K562 (cell line): Measurements from ENCODE around the gene RPRD1B. TPM values are rescaled to one million over a fixed set of nuclear protein-coding genes. Genes with fewer than 3 reads are reported as not detected.

Experiments
- ATAC-seq: fragments of 200-7000 bp; cut with Tn5 transposase; 3 replicates; pipeline ENCODE4 v1.9.1; 2020; ENCODE audit warnings: moderate library complexity
- BruUV-seq: library from RNA; stranded (reverse); fragments of 400-500 nt; replicated peaks from 2 replicates; lab custom pipeline; 2021; lab: Mats Ljungman, UMichigan
- CTCF ChIA-PET: fragments of 300-600 bp; formaldehyde crosslinking; extraction: SDS; loops from one replicate; lab custom pipeline; 2021; ENCODE audit warnings: low intra/inter-chr PET ratio; lab: Yijun Ruan, JAX
- POLR2A ChIA-PET: fragments of 300-600, 350-650 bp; sonication (Branson Sonifier 250); formaldehyde crosslinking; extraction: SDS; loops from one replicate; lab custom pipeline; 2021; ENCODE audit warnings: antibody characterized with exemption, inconsistent platforms; lab: Yijun Ruan, JAX
- DNase-seq, 4 experiments: peaks; one replicate each; pipeline versions ENCODE4 v3.0.0 to v3.0.0-alpha.2; 2011 to 2018; ENCODE audit warnings: low spot score in 3 of 4, mixed read lengths in 3 of 4; ENCODE audit errors: extremely low read depth in 1 of 4
- FAIRE-seq: peaks from 2 replicates; lab custom pipeline; 2011; peaks lifted over from hg19 to GRCh38; lab: Jason Lieb, UNC
- H2AFZ ChIP-seq: 2 replicates; pipeline ENCODE4 v1.6.0; 2011; ENCODE audit warnings: low read depth, low read length, control low read depth, inconsistent platforms
- H3K27ac ChIP-seq: fragments of 200-600 bp; 3 replicates; pipeline ENCODE4 v1.8.0; 2011; ENCODE audit warnings: low read depth, mild to moderate bottlenecking, control low read depth, inconsistent platforms, low read length, moderate library complexity, mixed read lengths; ENCODE audit errors: extremely low read depth
- H3K27me3 ChIP-seq, 2 experiments: fragments of 300-600 bp in 1 of 2; 2 replicates in 1 of 2; 3 replicates in 1 of 2; pipeline versions ENCODE4 v1.6.0 to v1.8.0; 2011; ENCODE audit warnings: inconsistent platforms in 2 of 2, low read length in 2 of 2, mild to moderate bottlenecking in 1 of 2, mixed read lengths in 1 of 2, moderate library complexity in 1 of 2; ENCODE audit not compliant: control insufficient read depth in 2 of 2, insufficient read depth in 2 of 2
- H3K36me3 ChIP-seq: fragments of 300-600 bp; 3 replicates; pipeline ENCODE4 v1.8.0; 2011; ENCODE audit warnings: mild to moderate bottlenecking, low read length, inconsistent platforms; ENCODE audit not compliant: control insufficient read depth, insufficient read depth
- H3K4me1 ChIP-seq, 2 experiments: fragments of 200-600 bp in 1 of 2; replicated peaks in 1 of 2; 2 replicates in 1 of 2; 3 replicates in 1 of 2; pipeline versions ENCODE4 v1.5.1 to v1.8.0; 2011; ENCODE audit warnings: inconsistent platforms in 2 of 2, low read length in 2 of 2, mild to moderate bottlenecking in 1 of 2, mixed read lengths in 1 of 2, moderate library complexity in 1 of 2; ENCODE audit not compliant: control insufficient read depth in 2 of 2, insufficient read depth in 2 of 2
- H3K4me2 ChIP-seq: 2 replicates; pipeline ENCODE4 v1.6.1; 2011; ENCODE audit warnings: low read length, control low read depth, inconsistent platforms, mixed read lengths; ENCODE audit not compliant: insufficient read depth
- H3K4me3 ChIP-seq: fragments of 200-600 bp; sonication (generic), shearing (Covaris generic); 2 replicates; pipeline ENCODE4 v1.5.1; 2016; ENCODE audit warnings: control low read depth, inconsistent platforms
- H3K79me2 ChIP-seq: fragments of 200-600 bp; 3 replicates; pipeline ENCODE4 v1.8.0; 2011; ENCODE audit warnings: low read length, inconsistent platforms; ENCODE audit not compliant: control insufficient read depth, insufficient read depth
- H3K9ac ChIP-seq, 2 experiments: 2 replicates each; pipeline versions ENCODE4 v1.6.0 to v1.6.1; 2011; ENCODE audit warnings: low read depth in 2 of 2, low read length in 2 of 2, control low read depth in 1 of 2, inconsistent platforms in 1 of 2, mild to moderate bottlenecking in 1 of 2, mixed read lengths in 1 of 2; ENCODE audit not compliant: insufficient read depth in 1 of 2
- H3K9me1 ChIP-seq: one replicate; pipeline ENCODE4 v1.6.0; 2011; ENCODE audit warnings: inconsistent platforms, mild to moderate bottlenecking, low read length, moderate library complexity; ENCODE audit not compliant: control insufficient read depth, insufficient read depth
- H3K9me3 ChIP-seq: replicated peaks from 2 replicates; pipeline ENCODE4 v1.5.1; 2011; ENCODE audit warnings: low read depth, low read length, inconsistent platforms; ENCODE audit not compliant: control insufficient read depth, insufficient read depth
- H4K20me1 ChIP-seq: replicated peaks from 2 replicates; pipeline ENCODE4 v1.6.1; 2011; ENCODE audit warnings: low read length, inconsistent platforms, mixed read lengths; ENCODE audit not compliant: control insufficient read depth, insufficient read depth
- ELF4 ChIP-seq: fragments of 450-650 bp; formaldehyde crosslinking; IDR thresholded peaks from 2 replicates; pipeline ENCODE4 v1.4.0; 2022; ENCODE audit warnings: missing genetic modification characterization
- ESRRA ChIP-seq: fragments of 450-650 bp; IDR thresholded peaks from 2 replicates; pipeline ENCODE4 v1.6.1; 2014; ENCODE audit warnings: low read depth, mild to moderate bottlenecking, moderate library complexity, borderline replicate concordance
- GATA2 ChIP-seq: sonication (generic); formaldehyde crosslinking; IDR thresholded peaks from 2 replicates; pipeline ENCODE4 v1.4.0; 2020; ENCODE audit warnings: mild to moderate bottlenecking, missing genetic modification reagents
- RFX7 ChIP-seq: fragments of 250-450 bp; sonication (Bioruptor Pico); IDR thresholded peaks from 2 replicates; pipeline ENCODE4 v1.5.1; 2021; ENCODE audit warnings: mild to moderate bottlenecking
- SRSF9 ChIP-seq: fragments of 200-400 bp; formaldehyde crosslinking; IDR thresholded peaks from 2 replicates; pipeline ENCODE4 v1.6.1; 2017; ENCODE audit warnings: low read depth, low read length, borderline replicate concordance
- ZBTB9 ChIP-seq: fragments of 450-650 bp; formaldehyde crosslinking; IDR thresholded peaks from 2 replicates; pipeline ENCODE4 v1.4.0; 2020; ENCODE audit warnings: mild to moderate bottlenecking, moderate library complexity
- WGBS: fragments of 100-300 bp; shearing (Covaris generic); methylation state at CpG from one replicate; pipeline ENCODE4 v1.1.6; 2016; ENCODE audit warnings: low coverage, mixed read lengths; ENCODE audit not compliant: insufficient coverage; ENCODE audit errors: missing lambda C conversion rate; 5-methylcytosine and 5-hydroxymethylcytosine counted together
- in situ Hi-C: fragments of 300-500 bp; cut with MboI; formaldehyde crosslinking; loops from 4 replicates; pipeline ENCODE4 v1.15.0; 2018; ENCODE audit warnings: inconsistent platforms, mixed read lengths
- intact Hi-C: fragments of 100-400 bp; cut with micrococcal nuclease; formaldehyde crosslinking; loops from 2 replicates; pipeline ENCODE4 v1.14.2; 2022
- polyA plus RNA-seq, 8 experiments: library from polyadenylated mRNA; depleted of rRNA in 4 of 8; stranded (reverse) in 5 of 8; unstranded in 3 of 8; fragments of >200 nt; fragmentation: Nextera tagmentation in 2 of 8; fragmentation: Illumina TruSeq in 1 of 8; extraction: Ambion mirVana in 2 of 8; extraction: Trizol in 1 of 8; gene quantifications; 2 replicates each; pipeline versions ENCODE4 v1.2.1 to v1.2.3, GENCODE V29; 2011 to 2014; ENCODE audit warnings: inconsistent platforms in 1 of 8, missing spikeins in 1 of 8
- total RNA-seq, 7 experiments: library from RNA; depleted of rRNA in 6 of 7; stranded (reverse); fragments of >200 nt in 6 of 7; fragmentation: Illumina TruSeq in 2 of 7; extraction: Trizol in 2 of 7; gene quantifications; 2 replicates each; pipeline versions ENCODE4 v1.2.1 to v1.2.3, GENCODE V29; 2011 to 2021; ENCODE audit warnings: low replicate concordance in 1 of 7
- TF ChIP-seq, protein P1 (sequence below): fragments of 250-450 bp; sonication (Bioruptor Pico); IDR thresholded peaks from 2 replicates; pipeline ENCODE4 v1.5.0; 2020; ENCODE audit warnings: mild to moderate bottlenecking, borderline replicate concordance
- TF ChIP-seq, protein P2 (sequence below): sonication (generic); formaldehyde crosslinking; IDR thresholded peaks from 2 replicates; pipeline ENCODE4 v1.8.0; 2022; ENCODE audit warnings: mild to moderate bottlenecking, low read depth, missing genetic modification reagents
- TF ChIP-seq, protein P3 (sequence below), 2 experiments: IDR thresholded peaks; 2 replicates each; pipeline ENCODE4 v1.6.1; 2012; ENCODE audit warnings: improper control_type of control experiment in 2 of 2, low read depth in 2 of 2, low read length in 2 of 2, borderline replicate concordance in 1 of 2

RPRD1B gene
- total and polyA plus RNA-seq, 9 of the 15 experiments (the other 6 are each of a cell fraction or from before 2014, with no cell fraction given): 5.5 to 43.0 (median 24.4) TPM

GRCh38 chr20:38109591-38110524, 76.3 kb downstream of the RPRD1B start (continued):
- no peak for TF ChIP-seq ELF4 (CRISPR knock-in tag)
- TF ChIP-seq, protein P1, sequence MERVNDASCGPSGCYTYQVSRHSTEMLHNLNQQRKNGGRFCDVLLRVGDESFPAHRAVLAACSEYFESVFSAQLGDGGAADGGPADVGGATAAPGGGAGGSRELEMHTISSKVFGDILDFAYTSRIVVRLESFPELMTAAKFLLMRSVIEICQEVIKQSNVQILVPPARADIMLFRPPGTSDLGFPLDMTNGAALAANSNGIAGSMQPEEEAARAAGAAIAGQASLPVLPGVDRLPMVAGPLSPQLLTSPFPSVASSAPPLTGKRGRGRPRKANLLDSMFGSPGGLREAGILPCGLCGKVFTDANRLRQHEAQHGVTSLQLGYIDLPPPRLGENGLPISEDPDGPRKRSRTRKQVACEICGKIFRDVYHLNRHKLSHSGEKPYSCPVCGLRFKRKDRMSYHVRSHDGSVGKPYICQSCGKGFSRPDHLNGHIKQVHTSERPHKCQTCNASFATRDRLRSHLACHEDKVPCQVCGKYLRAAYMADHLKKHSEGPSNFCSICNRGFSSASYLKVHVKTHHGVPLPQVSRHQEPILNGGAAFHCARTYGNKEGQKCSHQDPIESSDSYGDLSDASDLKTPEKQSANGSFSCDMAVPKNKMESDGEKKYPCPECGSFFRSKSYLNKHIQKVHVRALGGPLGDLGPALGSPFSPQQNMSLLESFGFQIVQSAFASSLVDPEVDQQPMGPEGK (CRISPR knock-in tag): no peak
- TF ChIP-seq GATA2: no peak

GRCh38 chr20:38110525-38111178, 77.1 kb downstream of the RPRD1B start:
- H3K27ac ChIP-seq: no peak overlapping the region
- in situ Hi-C loops (no loop called here), intact Hi-C loops (loop anchor here (5.0 kb wide), 1 partner anchor 38 kb away; no protein-coding TSS in a partner anchor)
- H3K9ac ChIP-seq: peak overlapping the region in 1 of 2 experiments; percentile 61; a peak in 1 of 4 replicates
- no TSS peak for BruUV-seq
- DNase-seq: no peak
- no peaks in the 10 kb centered on the region for H3K27me3 ChIP-seq
- FAIRE-seq: no peak
- no peak overlapping the region for H3K4me2 ChIP-seq
- CTCF ChIA-PET: no interaction called here
- no peaks in the 10 kb centered on the region for H3K79me2 ChIP-seq
- WGBS: 79% methylated on average over 8 of the region's 8 CpGs
- peaks cover 15 to 36% of the 10 kb centered on the region in 2 experiments for H3K4me1 ChIP-seq
- no peak overlapping the region; the same call in 1 of the 2 replicates for H2AFZ ChIP-seq
- no peaks in the 10 kb centered on the region for H4K20me1 ChIP-seq
- no peaks in the 10 kb centered on the region for H3K36me3 ChIP-seq
- ATAC-seq: no peak
- POLR2A ChIA-PET: interaction anchor here (0.6 to 1.3 kb wide), 4 partner anchors 10 to 1009 kb away, joined by 3 to 6 read pairs (median 4); no protein-coding TSS in a partner anchor
- H3K4me3 ChIP-seq: no peak overlapping the region
- no peaks in the 10 kb centered on the region for H3K9me3 ChIP-seq
- no peaks in the 10 kb centered on the region for H3K9me1 ChIP-seq
- no peak for TF ChIP-seq SRSF9
- TF ChIP-seq ZBTB9 (CRISPR knock-in tag): no peak
- TF ChIP-seq, protein P2, sequence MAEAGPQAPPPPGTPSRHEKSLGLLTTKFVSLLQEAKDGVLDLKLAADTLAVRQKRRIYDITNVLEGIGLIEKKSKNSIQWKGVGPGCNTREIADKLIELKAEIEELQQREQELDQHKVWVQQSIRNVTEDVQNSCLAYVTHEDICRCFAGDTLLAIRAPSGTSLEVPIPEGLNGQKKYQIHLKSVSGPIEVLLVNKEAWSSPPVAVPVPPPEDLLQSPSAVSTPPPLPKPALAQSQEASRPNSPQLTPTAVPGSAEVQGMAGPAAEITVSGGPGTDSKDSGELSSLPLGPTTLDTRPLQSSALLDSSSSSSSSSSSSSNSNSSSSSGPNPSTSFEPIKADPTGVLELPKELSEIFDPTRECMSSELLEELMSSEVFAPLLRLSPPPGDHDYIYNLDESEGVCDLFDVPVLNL: no peak
- no peak for TF ChIP-seq ESRRA
- TF ChIP-seq RFX7 (CRISPR knock-in tag): no peak
- TF ChIP-seq, protein P3, sequence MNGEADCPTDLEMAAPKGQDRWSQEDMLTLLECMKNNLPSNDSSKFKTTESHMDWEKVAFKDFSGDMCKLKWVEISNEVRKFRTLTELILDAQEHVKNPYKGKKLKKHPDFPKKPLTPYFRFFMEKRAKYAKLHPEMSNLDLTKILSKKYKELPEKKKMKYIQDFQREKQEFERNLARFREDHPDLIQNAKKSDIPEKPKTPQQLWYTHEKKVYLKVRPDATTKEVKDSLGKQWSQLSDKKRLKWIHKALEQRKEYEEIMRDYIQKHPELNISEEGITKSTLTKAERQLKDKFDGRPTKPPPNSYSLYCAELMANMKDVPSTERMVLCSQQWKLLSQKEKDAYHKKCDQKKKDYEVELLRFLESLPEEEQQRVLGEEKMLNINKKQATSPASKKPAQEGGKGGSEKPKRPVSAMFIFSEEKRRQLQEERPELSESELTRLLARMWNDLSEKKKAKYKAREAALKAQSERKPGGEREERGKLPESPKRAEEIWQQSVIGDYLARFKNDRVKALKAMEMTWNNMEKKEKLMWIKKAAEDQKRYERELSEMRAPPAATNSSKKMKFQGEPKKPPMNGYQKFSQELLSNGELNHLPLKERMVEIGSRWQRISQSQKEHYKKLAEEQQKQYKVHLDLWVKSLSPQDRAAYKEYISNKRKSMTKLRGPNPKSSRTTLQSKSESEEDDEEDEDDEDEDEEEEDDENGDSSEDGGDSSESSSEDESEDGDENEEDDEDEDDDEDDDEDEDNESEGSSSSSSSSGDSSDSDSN (IDR thresholded peaks at IDR 0.05; ENCODE audit: borderline replicate concordance in 1 of 2, low read depth in 2 of 2, low read length in 2 of 2): no peak
